OCI-LY7 (cell line): ENCODE data around the gene TRAF1. TPM values are rescaled to one million over a fixed set of nuclear protein-coding genes. Genes with fewer than 3 reads are reported as not detected.

Source experiments
- BruUV-seq: library from RNA; stranded (reverse); fragments of 400-500 nt; replicated peaks from 2 replicates; lab custom pipeline; 2021; lab: Mats Ljungman, UMichigan
- CTCF ChIA-PET: fragments of 300-600 bp; sonication (Branson Sonifier 250); formaldehyde crosslinking; loops from one replicate; lab custom pipeline; 2022; ENCODE audit warnings: antibody characterized with exemption; ENCODE audit not compliant: unreplicated experiment; lab: Charles Lee
- POLR2A ChIA-PET: fragments of 300-600 bp; sonication (Branson Sonifier 250); formaldehyde crosslinking; loops from one replicate; lab custom pipeline; 2022; ENCODE audit warnings: antibody characterized with exemption; lab: Charles Lee
- DNase-seq: peaks from one replicate; pipeline ENCODE4 v3.0.0-alpha.2; 2015; ENCODE audit warnings: low spot score
- H2AFZ ChIP-seq: fragments of 200-600 bp; sonication (generic), shearing (Covaris generic); 2 replicates; pipeline ENCODE4 v1.6.1; 2014; ENCODE audit warnings: mild to moderate bottlenecking, antibody characterized with exemption, low read length, moderate library complexity
- H3K27ac ChIP-seq: fragments of 200-600 bp; sonication (generic); 2 replicates; pipeline ENCODE4 v1.5.1; 2014; ENCODE audit warnings: mixed run types, low read depth, mild to moderate bottlenecking, moderate library complexity, low read length, inconsistent platforms; ENCODE audit not compliant: poor library complexity, severe bottlenecking
- H3K36me3 ChIP-seq: fragments of 200-600 bp; sonication (generic); 2 replicates; pipeline ENCODE4 v1.6.1; 2014; ENCODE audit warnings: mild to moderate bottlenecking, antibody characterized with exemption, low read length, moderate library complexity, mixed read lengths; ENCODE audit not compliant: insufficient read depth
- H3K4me1 ChIP-seq: fragments of 200-600 bp; sonication (generic); 2 replicates; pipeline ENCODE4 v1.5.1; 2014; ENCODE audit warnings: mild to moderate bottlenecking, low read length; ENCODE audit not compliant: insufficient read depth, poor library complexity, severe bottlenecking
- H3K4me2 ChIP-seq: fragments of 200-600 bp; sonication (generic); 2 replicates; pipeline ENCODE4 v1.6.1; 2014; ENCODE audit warnings: mild to moderate bottlenecking, low read length
- H3K4me3 ChIP-seq: fragments of 200-600 bp; sonication (generic); 2 replicates; pipeline ENCODE4 v1.5.1; 2014; ENCODE audit warnings: mild to moderate bottlenecking, low read depth, low read length; ENCODE audit not compliant: poor library complexity, severe bottlenecking
- H3K79me2 ChIP-seq: fragments of 200-600 bp; sonication (generic); 2 replicates; pipeline ENCODE4 v1.6.1; 2016; ENCODE audit warnings: low read depth, mild to moderate bottlenecking, low read length, moderate library complexity, mixed read lengths; ENCODE audit not compliant: insufficient read depth
- H3K9me2 ChIP-seq: fragments of 200-600 bp; sonication (generic); 2 replicates; pipeline ENCODE4 v1.6.1; 2016; ENCODE audit warnings: mild to moderate bottlenecking, low read length, mixed read lengths; ENCODE audit not compliant: insufficient read depth
- H3K9me3 ChIP-seq: fragments of 200-600 bp; sonication (generic); 2 replicates; pipeline ENCODE4 v1.6.1; 2014; ENCODE audit warnings: mild to moderate bottlenecking, mixed run types, low read length, mixed read lengths
- H4K20me1 ChIP-seq: fragments of 200-600 bp; sonication (generic); 2 replicates; pipeline ENCODE4 v1.6.1; 2014; ENCODE audit warnings: mild to moderate bottlenecking, antibody characterized with exemption, low read length, moderate library complexity, mixed read lengths; ENCODE audit not compliant: insufficient read depth
- CTCF ChIP-seq: fragments of 200-600 bp; sonication (generic); conservative IDR thresholded peaks from 2 replicates; pipeline ENCODE4 v1.5.1; 2014; ENCODE audit warnings: mild to moderate bottlenecking, antibody characterized with exemption, low read length, moderate library complexity, mixed read lengths
- EZH2phosphoT487 ChIP-seq: fragments of 200-600 bp; sonication (generic); IDR thresholded peaks from 2 replicates; pipeline ENCODE4 v1.6.1; 2018; ENCODE audit warnings: low read depth, borderline replicate concordance, mild to moderate bottlenecking, mixed run types, antibody characterized with exemption, low read length, moderate library complexity, mixed read lengths
- intact Hi-C: fragments of 100-400 bp; cut with micrococcal nuclease; formaldehyde crosslinking; loops from one replicate; pipeline ENCODE4 v1.10.0; 2022; ENCODE audit not compliant: unreplicated experiment
- total RNA-seq, 2 experiments: library from RNA; depleted of rRNA in 1 of 2; stranded (reverse); fragments of >200 nt in 1 of 2; shearing (Covaris generic) in 1 of 2; gene quantifications; 2 replicates each; pipeline ENCODE4 v1.2.3, GENCODE V29; 2014 to 2022

TRAF1 gene
- total RNA-seq, 2 experiments from 2014 or later: 24.2 to 50.5 TPM

GRCh38 chr9:120946259-120946658, 19.7 kb upstream of the TRAF1 start:
- Histone ChIP-seq H3K4me1 (peaks cover 21% of the 10 kb centered on the region), H3K9me2 (no peaks in the 10 kb centered on the region), H3K4me3 (no peak overlapping the region), H2AFZ (no peak overlapping the region), H3K79me2 (no peaks in the 10 kb centered on the region), H3K27ac (no peak overlapping the region), H4K20me1 (no peaks in the 10 kb centered on the region), H3K4me2 (no peak overlapping the region), H3K9me3 (no peaks in the 10 kb centered on the region), H3K36me3 (no peaks in the 10 kb centered on the region)
- TF ChIP-seq EZH2phosphoT487: no peak
- no peak for TF ChIP-seq CTCF
- intact Hi-C loops: no loop called here
- no peak for DNase-seq
- ChIA-PET POLR2A (interaction anchor here (1.8 kb wide), 1 partner anchor 12 kb away, joined by 4 read pairs; no protein-coding TSS in a partner anchor), CTCF (no interaction called here)
- BruUV-seq: no TSS peak

- Histone ChIP-seq H3K79me2 (no peaks in the 10 kb centered on the region), H3K9me2 (no peaks in the 10 kb centered on the region), H3K4me2 (peak overlapping the region; percentile 53; the same call in 1 of the 2 replicates), H3K27ac (peak overlapping the region; percentile 69), H3K36me3 (no peaks in the 10 kb centered on the region), H3K9me3 (no peaks in the 10 kb centered on the region), H3K4me3 (no peak overlapping the region), H2AFZ (peak overlapping the region; percentile 86), H4K20me1 (no peaks in the 10 kb centered on the region), H3K4me1 (peaks cover 23% of the 10 kb centered on the region)
- no TSS peak for BruUV-seq
- ChIA-PET CTCF (no interaction called here), POLR2A (no interaction called here)
- DNase-seq: no peak
- intact Hi-C loops: no loop called here
- TF ChIP-seq EZH2phosphoT487: no peak
These were observed 18.4 kb upstream of the TRAF1 start for GRCh38 chr9:120944948-120945347.

- no peak overlapping the region for H3K4me3 ChIP-seq
- H3K9me3 ChIP-seq: no peaks in the 10 kb centered on the region
- no peaks in the 10 kb centered on the region for H3K36me3 ChIP-seq
- no peaks in the 10 kb centered on the region for H3K9me2 ChIP-seq
- peak; percentile 81 for DNase-seq
- no peaks in the 10 kb centered on the region for H4K20me1 ChIP-seq
- intact Hi-C loops: no loop called here
- TF ChIP-seq CTCF (no peak), EZH2phosphoT487 (no peak)
- peaks cover 28% of the 10 kb centered on the region for H3K4me1 ChIP-seq
- peak overlapping the region; percentile 86 for H2AFZ ChIP-seq
- CTCF ChIA-PET: no interaction called here
- no TSS peak for BruUV-seq
- H3K79me2 ChIP-seq: no peaks in the 10 kb centered on the region
- H3K27ac ChIP-seq: peak overlapping the region; percentile 69
- H3K4me2 ChIP-seq: peak overlapping the region; percentile 53
- POLR2A ChIA-PET: interaction anchor here (0.6 to 1.3 kb wide), 3 partner anchors 16 to 151 kb away, joined by 4 to 6 read pairs (median 5); partner anchors contain the start of gene FBXW2
These were observed 17.8 kb upstream of the TRAF1 start for GRCh38 chr9:120944434-120944843.
